GM21528 (cell line): ENCODE measurements around the gene GSTT2B.
"Not testable (repeated sequence)": the region's sequence is repeated elsewhere in the genome, so short reads cannot be mapped to it uniquely, and the experiment has no call there.

Experiments used
- ATAC-seq: cut with Tn5 transposase; IDR thresholded peaks from one replicate; pipeline ENCODE4 v1.9.1; 2021; ENCODE audit warnings: mild to moderate bottlenecking, moderate library complexity; ENCODE audit not compliant: unreplicated experiment, low FRiP score

Gene GSTT2B

DNA sequence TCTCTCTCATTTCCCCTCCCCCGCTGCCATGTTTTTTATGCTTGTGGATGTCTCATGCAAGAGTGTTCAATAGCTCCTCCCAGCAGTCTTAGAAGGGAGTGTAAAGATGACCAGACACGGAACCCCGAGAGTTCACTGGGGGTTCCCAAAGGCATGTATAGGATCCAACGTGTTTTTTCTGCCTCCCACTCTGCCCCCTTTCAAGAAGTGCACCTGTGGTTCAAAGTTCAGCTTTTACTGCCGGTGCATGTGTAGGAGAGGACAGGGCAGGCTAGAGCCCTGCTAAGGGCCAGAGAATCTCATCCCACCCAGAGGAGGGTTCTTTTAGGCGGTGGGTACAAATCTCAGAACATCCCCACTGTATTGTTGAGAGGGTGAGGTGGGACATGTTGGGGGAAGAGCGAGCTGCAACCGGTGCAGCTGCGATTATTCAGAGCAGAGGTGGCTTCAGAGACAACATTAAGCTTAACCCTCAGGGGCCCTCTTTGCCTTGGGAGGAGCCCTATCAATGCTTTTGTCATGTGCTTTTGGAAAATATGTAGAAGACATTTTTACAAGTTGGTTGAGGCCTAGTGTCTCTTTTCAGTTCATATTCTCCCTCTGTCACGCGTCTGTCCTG lies 52.3 kb downstream of the GSTT2B start:
- no peak for ATAC-seq

DNA sequence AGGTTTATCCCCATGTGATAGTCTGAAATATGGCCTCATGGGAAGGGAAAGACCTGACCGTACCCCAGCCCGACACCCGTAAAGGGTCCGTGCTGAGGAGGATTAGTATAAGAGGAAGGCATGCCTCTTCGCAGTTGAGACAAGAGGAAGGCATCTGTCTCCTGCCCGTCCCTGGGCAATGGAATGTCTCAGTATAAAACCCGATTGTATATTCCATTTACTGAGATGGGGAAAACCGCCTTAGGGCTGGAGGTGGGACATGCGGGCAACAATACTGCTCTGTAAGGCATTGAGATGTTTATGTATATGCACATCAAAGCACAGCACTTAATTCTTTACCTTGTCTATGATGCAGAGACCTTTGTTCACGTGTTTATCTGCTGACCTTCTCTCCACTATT lies 53.6 kb downstream of the GSTT2B start:
- ATAC-seq, result not testable (repeated sequence)
